HepG2 (cell line): ENCODE data around the gene SNX24. TPM values are rescaled to one million over a fixed set of nuclear protein-coding genes. Genes with fewer than 3 reads are reported as not detected.

Source experiments
- ATAC-seq: fragments of 200-7000 bp; cut with Tn5 transposase; 3 replicates; pipeline ENCODE4 v1.9.1; 2020; ENCODE audit warnings: mild to moderate bottlenecking, moderate library complexity
- BruUV-seq: library from RNA; stranded (reverse); fragments of 400-500 nt; replicated peaks from 2 replicates; lab custom pipeline; 2021; lab: Mats Ljungman, UMichigan
- CTCF ChIA-PET: fragments of 300-600 bp; formaldehyde crosslinking; extraction: SDS; loops from one replicate; lab custom pipeline; 2021; ENCODE audit warnings: low total read pairs, inconsistent platforms, low intra/inter-chr PET ratio; lab: Yijun Ruan, JAX
- POLR2A ChIA-PET: fragments of 350-600 bp; sonication (Branson Sonifier 250); formaldehyde crosslinking; loops from one replicate; lab custom pipeline; 2020; ENCODE audit warnings: antibody characterized with exemption, inconsistent platforms; lab: Yijun Ruan, JAX
- DNase-seq: peaks from one replicate; pipeline ENCODE4 v3.0.0-alpha.2; 2015; ENCODE audit warnings: low spot score
- FAIRE-seq: peaks from 3 replicates; lab custom pipeline; 2011; peaks lifted over from hg19 to GRCh38; lab: Jason Lieb, UNC
- H2AFZ ChIP-seq: one replicate; pipeline ENCODE4 v1.6.1; 2011; ENCODE audit warnings: low read length, inconsistent platforms
- H3K27ac ChIP-seq: fragments of 300-600 bp; 3 replicates; pipeline ENCODE4 v1.8.0; 2011; ENCODE audit warnings: mixed run types, mild to moderate bottlenecking, mixed read lengths, low read length, inconsistent platforms; ENCODE audit not compliant: insufficient read depth; ENCODE audit errors: extremely low read length
- H3K27me3 ChIP-seq, 2 experiments: fragments of 200-600 bp in 1 of 2; 2 replicates in 1 of 2; 3 replicates in 1 of 2; pipeline versions ENCODE4 v1.6.0 to v1.8.0; 2011; ENCODE audit warnings: low read length in 2 of 2, mild to moderate bottlenecking in 2 of 2, moderate library complexity in 2 of 2, inconsistent platforms in 1 of 2; ENCODE audit not compliant: insufficient read depth in 2 of 2, control insufficient read depth in 1 of 2
- H3K36me3 ChIP-seq, 2 experiments: fragments of 200-600 bp in 1 of 2; replicated peaks in 1 of 2; 2 replicates in 1 of 2; 3 replicates in 1 of 2; pipeline versions ENCODE4 v1.5.1 to v1.8.0; 2011; ENCODE audit warnings: low read length in 2 of 2, inconsistent platforms in 1 of 2; ENCODE audit not compliant: insufficient read depth in 2 of 2, control insufficient read depth in 1 of 2
- H3K4me1 ChIP-seq: 2 replicates; pipeline ENCODE4 v1.5.1; 2012; ENCODE audit warnings: low read length, inconsistent platforms; ENCODE audit not compliant: insufficient read depth
- H3K4me2 ChIP-seq: 2 replicates; pipeline ENCODE4 v1.6.0; 2011; ENCODE audit warnings: low read depth, low read length, inconsistent platforms
- H3K4me3 ChIP-seq, 3 experiments: fragments of 200-600 bp in 1 of 3; sonication (generic), shearing (Covaris generic) in 1 of 3; replicated peaks in 1 of 3; 2 replicates each; pipeline ENCODE4 v1.5.1; 2011 to 2016; ENCODE audit warnings: low read length in 3 of 3, inconsistent platforms in 2 of 3, low read depth in 2 of 3, mild to moderate bottlenecking in 2 of 3, control low read depth in 1 of 3, mixed read lengths in 1 of 3; ENCODE audit not compliant: insufficient read depth in 1 of 3
- H3K79me2 ChIP-seq: one replicate; pipeline ENCODE4 v1.6.1; 2011; ENCODE audit warnings: low read length, inconsistent platforms; ENCODE audit not compliant: insufficient read depth
- H3K9ac ChIP-seq: 2 replicates; pipeline ENCODE4 v1.6.0; 2011; ENCODE audit warnings: mild to moderate bottlenecking, low read depth, low read length, inconsistent platforms; ENCODE audit not compliant: insufficient read depth
- H3K9me3 ChIP-seq: 2 replicates; pipeline ENCODE4 v1.5.1; 2012; ENCODE audit warnings: mild to moderate bottlenecking, low read length
- H4K20me1 ChIP-seq: 2 replicates; pipeline ENCODE4 v1.6.0; 2011; ENCODE audit warnings: inconsistent platforms, mild to moderate bottlenecking, low read length, moderate library complexity; ENCODE audit not compliant: insufficient read depth
- EEA1 ChIP-seq: sonication (generic); formaldehyde crosslinking; IDR thresholded peaks from 2 replicates; pipeline ENCODE4 v1.5.1; 2020; ENCODE audit warnings: mild to moderate bottlenecking, missing genetic modification reagents, borderline replicate concordance
- ELK4 ChIP-seq: sonication (generic); formaldehyde crosslinking; IDR thresholded peaks from 2 replicates; pipeline ENCODE4 v1.9.0; 2021; ENCODE audit warnings: missing genetic modification reagents, borderline replicate concordance
- JARID2 ChIP-seq: sonication (generic); formaldehyde crosslinking; IDR thresholded peaks from 2 replicates; pipeline ENCODE4 v1.8.1; 2023; ENCODE audit warnings: missing genetic modification reagents, inconsistent platforms; ENCODE audit not compliant: insufficient replicate concordance
- KLF9 ChIP-seq: IDR thresholded peaks from 2 replicates; pipeline ENCODE4 v1.6.1; 2016; ENCODE audit warnings: low read depth
- NFATC3 ChIP-seq: sonication (generic); formaldehyde crosslinking; IDR thresholded peaks from 2 replicates; pipeline ENCODE4 v1.5.1; 2020; ENCODE audit warnings: mild to moderate bottlenecking, missing genetic modification reagents
- RAD21 ChIP-seq: fragments of 450-650 bp; formaldehyde crosslinking; IDR thresholded peaks from 2 replicates; pipeline ENCODE4 v1.5.0; 2020; ENCODE audit warnings: mild to moderate bottlenecking
- SIX1 ChIP-seq: sonication (generic); formaldehyde crosslinking; IDR thresholded peaks from 2 replicates; pipeline ENCODE4 v1.4.0; 2020; ENCODE audit warnings: missing genetic modification reagents, borderline replicate concordance
- SP1 ChIP-seq, 2 experiments: fragments of 450-650 bp in 1 of 2; sonication (generic) in 1 of 2; formaldehyde crosslinking in 1 of 2; IDR thresholded peaks; 2 replicates each; pipeline versions ENCODE4 v1.4.0 to v1.6.1; 2016 to 2020; ENCODE audit warnings: missing genetic modification reagents in 1 of 2
- STAT6 ChIP-seq: sonication (generic); formaldehyde crosslinking; IDR thresholded peaks from 2 replicates; pipeline ENCODE4 v1.4.0; 2020; ENCODE audit warnings: missing genetic modification reagents, mild to moderate bottlenecking, borderline replicate concordance
- TBP ChIP-seq: sonication (generic); formaldehyde crosslinking; IDR thresholded peaks from 2 replicates; pipeline ENCODE4 v1.5.0; 2020; ENCODE audit warnings: missing genetic modification reagents
- TEAD3 ChIP-seq: optimal IDR thresholded peaks from 2 replicates; pipeline ENCODE3; 2016; ENCODE audit warnings: borderline replicate concordance
- ZKSCAN8 ChIP-seq: IDR thresholded peaks from 2 replicates; pipeline ENCODE4 v1.6.1; 2016; ENCODE audit warnings: borderline replicate concordance, missing genetic modification reagents, missing compliant biosample characterization
- ZNF234 ChIP-seq: sonication (generic); formaldehyde crosslinking; conservative IDR thresholded peaks from 2 replicates; pipeline ENCODE4 v1.5.1; 2020; ENCODE audit warnings: mild to moderate bottlenecking, missing genetic modification reagents
- ZNF3 ChIP-seq: IDR thresholded peaks from 2 replicates; pipeline ENCODE4 v1.7.0; 2017; ENCODE audit warnings: inconsistent platforms
- ZNF691 ChIP-seq: sonication (generic); formaldehyde crosslinking; IDR thresholded peaks from 2 replicates; pipeline ENCODE4 v1.4.0; 2020; ENCODE audit warnings: missing genetic modification reagents, low read depth, mild to moderate bottlenecking, borderline replicate concordance
- ZNF773 ChIP-seq: sonication (generic); formaldehyde crosslinking; IDR thresholded peaks from 2 replicates; pipeline ENCODE4 v1.4.0; 2020; ENCODE audit warnings: missing genetic modification reagents, borderline replicate concordance
- ZNF839 ChIP-seq: sonication (generic); formaldehyde crosslinking; IDR thresholded peaks from 2 replicates; pipeline ENCODE4 v1.4.0; 2020; ENCODE audit warnings: missing genetic modification reagents, mild to moderate bottlenecking, borderline replicate concordance
- WGBS: methylation state at CpG from one replicate; pipeline ENCODE4 v1.1.6; 2017; ENCODE audit warnings: low lambda C conversion rate; 5-methylcytosine and 5-hydroxymethylcytosine counted together
- in situ Hi-C: cut with HindIII; loops from 2 replicates; pipeline ENCODE4 v1.10.0; 2017; ENCODE audit warnings: low pct_unique_long_range_greater_than_20kb; ENCODE audit not compliant: extremely low pct_ligation_motif_present
- intact Hi-C: fragments of 100-400 bp; cut with micrococcal nuclease; formaldehyde crosslinking; loops from one replicate; pipeline ENCODE4 v1.10.0; 2022; ENCODE audit not compliant: unreplicated experiment
- polyA plus RNA-seq, 8 experiments: library from polyadenylated mRNA; depleted of rRNA in 3 of 8; stranded (reverse) in 7 of 8; unstranded in 1 of 8; fragments of >200 nt; fragmentation: Illumina TruSeq in 4 of 8; extraction: Trizol in 4 of 8; gene quantifications; 2 replicates each; pipeline versions ENCODE4 v1.2.1 to v1.2.3, GENCODE V29; 2011 to 2016; ENCODE audit warnings: low read depth in 4 of 8, missing spikeins in 1 of 8, mixed read lengths in 1 of 8; ENCODE audit not compliant: insufficient read depth in 1 of 8
- total RNA-seq, 5 experiments: library from RNA; depleted of rRNA; stranded (reverse); fragments of >200 nt; fragmentation: Illumina TruSeq; extraction: Trizol; gene quantifications; 2 replicates each; pipeline ENCODE4 v1.2.3, GENCODE V29; 2016; ENCODE audit warnings: low read depth in 1 of 5
- TF ChIP-seq, protein P1 (sequence below): sonication (generic); formaldehyde crosslinking; IDR thresholded peaks from 2 replicates; pipeline ENCODE4 v1.8.1; 2023; ENCODE audit warnings: mild to moderate bottlenecking, missing genetic modification reagents
- TF ChIP-seq, protein P2 (sequence below): sonication (generic); formaldehyde crosslinking; IDR thresholded peaks from 2 replicates; pipeline ENCODE4 v1.4.0; 2020; ENCODE audit warnings: missing genetic modification reagents

SNX24 gene
- total and polyA plus RNA-seq, 2 of the 13 experiments (the other 11 are each of a cell fraction or from before 2014, with no cell fraction given), result 7.2 to 23.7 TPM

- no peaks in the 10 kb centered on the region for H3K27me3 ChIP-seq
- H2AFZ ChIP-seq, result no peak overlapping the region
- no peaks in the 10 kb centered on the region for H4K20me1 ChIP-seq
- in situ Hi-C loops (no loop called here), intact Hi-C loops (no loop called here)
- H3K9ac ChIP-seq, result no peak overlapping the region
- FAIRE-seq (no peak), DNase-seq (no peak), ATAC-seq (no peak)
- H3K9me3 ChIP-seq, result no peaks in the 10 kb centered on the region
- no peaks in the 10 kb centered on the region for H3K4me1 ChIP-seq
- POLR2A ChIA-PET, result no interaction called here
- H3K4me3 ChIP-seq, result no peak overlapping the region
- CTCF ChIA-PET, result no interaction called here
- H3K27ac ChIP-seq, result no peak overlapping the region
- 94% methylated on average over 1 of the region's 1 CpG for WGBS
- no peaks in the 10 kb centered on the region for H3K79me2 ChIP-seq
- H3K36me3 ChIP-seq, result peaks cover 2 to 3% of the 10 kb centered on the region in 2 experiments; a peak in 2 of 5 replicates
- BruUV-seq, result no TSS peak
- no peak overlapping the region for H3K4me2 ChIP-seq
- TF ChIP-seq ZNF773 (no peak), NFATC3 (CRISPR knock-in tag) (no peak), TBP (CRISPR knock-in tag) (no peak), ELK4 (CRISPR knock-in tag) (no peak), RAD21 (no peak), SIX1 (CRISPR knock-in tag) (no peak), SP1 (IDR thresholded peaks at IDR 0.05) (no peak), SP1 (CRISPR knock-in tag; IDR thresholded peaks at IDR 0.05) (no peak), KLF9 (no peak), JARID2 (CRISPR knock-in tag) (no peak), ZNF234 (CRISPR knock-in tag) (no peak), ZNF691 (CRISPR knock-in tag) (no peak), STAT6 (CRISPR knock-in tag) (no peak), ZKSCAN8 (CRISPR knock-in tag) (no peak), ZNF3 (CRISPR knock-in tag) (no peak), TEAD3 (CRISPR knock-in tag) (no peak), ZNF839 (no peak), EEA1 (no peak)
- TF ChIP-seq, protein P1, sequence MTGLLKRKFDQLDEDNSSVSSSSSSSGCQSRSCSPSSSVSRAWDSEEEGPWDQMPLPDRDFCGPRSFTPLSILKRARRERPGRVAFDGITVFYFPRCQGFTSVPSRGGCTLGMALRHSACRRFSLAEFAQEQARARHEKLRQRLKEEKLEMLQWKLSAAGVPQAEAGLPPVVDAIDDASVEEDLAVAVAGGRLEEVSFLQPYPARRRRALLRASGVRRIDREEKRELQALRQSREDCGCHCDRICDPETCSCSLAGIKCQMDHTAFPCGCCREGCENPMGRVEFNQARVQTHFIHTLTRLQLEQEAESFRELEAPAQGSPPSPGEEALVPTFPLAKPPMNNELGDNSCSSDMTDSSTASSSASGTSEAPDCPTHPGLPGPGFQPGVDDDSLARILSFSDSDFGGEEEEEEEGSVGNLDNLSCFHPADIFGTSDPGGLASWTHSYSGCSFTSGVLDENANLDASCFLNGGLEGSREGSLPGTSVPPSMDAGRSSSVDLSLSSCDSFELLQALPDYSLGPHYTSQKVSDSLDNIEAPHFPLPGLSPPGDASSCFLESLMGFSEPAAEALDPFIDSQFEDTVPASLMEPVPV (CRISPR knock-in tag), result no peak
- TF ChIP-seq, protein P2, sequence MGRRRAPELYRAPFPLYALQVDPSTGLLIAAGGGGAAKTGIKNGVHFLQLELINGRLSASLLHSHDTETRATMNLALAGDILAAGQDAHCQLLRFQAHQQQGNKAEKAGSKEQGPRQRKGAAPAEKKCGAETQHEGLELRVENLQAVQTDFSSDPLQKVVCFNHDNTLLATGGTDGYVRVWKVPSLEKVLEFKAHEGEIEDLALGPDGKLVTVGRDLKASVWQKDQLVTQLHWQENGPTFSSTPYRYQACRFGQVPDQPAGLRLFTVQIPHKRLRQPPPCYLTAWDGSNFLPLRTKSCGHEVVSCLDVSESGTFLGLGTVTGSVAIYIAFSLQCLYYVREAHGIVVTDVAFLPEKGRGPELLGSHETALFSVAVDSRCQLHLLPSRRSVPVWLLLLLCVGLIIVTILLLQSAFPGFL (CRISPR knock-in tag), result no peak
These were observed 98.6 kb downstream of the SNX24 start for GRCh38 chr5:122944051-122944450.
